Natural killer cell (primary cell): ENCODE measurements around the gene FERMT1. TPM values are rescaled to one million over a fixed set of nuclear protein-coding genes. Genes with fewer than 3 reads are reported as not detected.
"Not testable (repeated sequence)": the region's sequence is repeated elsewhere in the genome, so short reads cannot be mapped to it uniquely, and the experiment has no call there.

Experiments
- ATAC-seq, 3 donors: fragments of 150-1000 bp in 2 of 3; fragments of 200-7000 bp in 1 of 3; cut with Tn5 transposase; 1 replicate in 1 of 3; 2 replicates in 2 of 3; pipeline ENCODE4 v1.10.0; 2021; ENCODE audit warnings: mild to moderate bottlenecking in 2 of 3, moderate library complexity in 2 of 3
- DNase-seq, 2 donors: peaks; one replicate each; pipeline versions ENCODE4 v3.0.0 to v3.0.0-alpha.2; 2013 to 2021; ENCODE audit warnings: mixed read lengths in 1 of 2
- H3K27ac ChIP-seq: one replicate; pipeline ENCODE4 v1.5.1; 2013; ENCODE audit warnings: mild to moderate bottlenecking, low read length
- H3K27me3 ChIP-seq: one replicate; pipeline ENCODE4 v1.6.1; 2013; ENCODE audit warnings: low read length; ENCODE audit not compliant: control insufficient read depth, insufficient read depth
- H3K36me3 ChIP-seq: one replicate; pipeline ENCODE4 v1.6.1; 2013; ENCODE audit warnings: low read length; ENCODE audit not compliant: control insufficient read depth, insufficient read depth
- H3K4me1 ChIP-seq: one replicate; pipeline ENCODE4 v1.6.1; 2013; ENCODE audit warnings: low read length; ENCODE audit not compliant: control insufficient read depth, insufficient read depth
- H3K4me3 ChIP-seq: one replicate; pipeline ENCODE4 v1.5.1; 2013; ENCODE audit warnings: low read length
- H3K9me3 ChIP-seq: one replicate; pipeline ENCODE4 v1.6.1; 2013; ENCODE audit warnings: low read length; ENCODE audit not compliant: control insufficient read depth, insufficient read depth
- H3K27ac Mint-ChIP-seq, 2 donors: one replicate each; pipeline ENCODE4 v1.8.0; 2022; ENCODE audit warnings: mild to moderate bottlenecking in 2 of 2, mixed read lengths in 2 of 2, moderate library complexity in 1 of 2
- H3K27me3 Mint-ChIP-seq, 2 donors: one replicate each; pipeline ENCODE4 v1.8.0; 2022; ENCODE audit warnings: low read depth in 2 of 2, mixed read lengths in 2 of 2
- H3K36me3 Mint-ChIP-seq: one replicate; pipeline ENCODE4 v1.8.0; 2022; ENCODE audit warnings: mixed read lengths
- H3K4me1 Mint-ChIP-seq, 2 donors: one replicate each; pipeline ENCODE4 v1.8.0; 2022; ENCODE audit warnings: mixed read lengths in 2 of 2
- H3K4me3 Mint-ChIP-seq: one replicate; pipeline ENCODE4 v1.8.0; 2022; ENCODE audit warnings: mild to moderate bottlenecking, moderate library complexity, mixed read lengths
- H3K9me3 Mint-ChIP-seq, 2 donors: one replicate each; pipeline ENCODE4 v1.8.0; 2022; ENCODE audit warnings: mixed read lengths in 2 of 2
- WGBS: methylation state at CpG from one replicate; pipeline ENCODE4 v1.1.7; 2013; ENCODE audit warnings: missing lambda C conversion rate; ENCODE audit not compliant: insufficient coverage; 5-methylcytosine and 5-hydroxymethylcytosine counted together
- intact Hi-C: fragments of 100-400 bp; cut with micrococcal nuclease; formaldehyde crosslinking; loops from one replicate; pipeline ENCODE4 v1.14.2; 2022
- total RNA-seq, 4 donors: library from RNA; stranded (reverse); fragments of 120-200 nt in 1 of 4; gene quantifications; one replicate each; pipeline versions ENCODE4 v1.2.3 to v1.2.4, GENCODE V29; 2013 to 2022
- TF ChIP-seq, protein P1 (sequence below): fragments of 200-600 bp; IDR thresholded peaks from one replicate; pipeline ENCODE4 v1.8.0; 2022; ENCODE audit warnings: antibody characterized with exemption

The FERMT1 gene
- total RNA-seq, 3 donors from 2014 or later (not counting 1 experiment from before 2014, with no cell fraction given) = not detected

DNA sequence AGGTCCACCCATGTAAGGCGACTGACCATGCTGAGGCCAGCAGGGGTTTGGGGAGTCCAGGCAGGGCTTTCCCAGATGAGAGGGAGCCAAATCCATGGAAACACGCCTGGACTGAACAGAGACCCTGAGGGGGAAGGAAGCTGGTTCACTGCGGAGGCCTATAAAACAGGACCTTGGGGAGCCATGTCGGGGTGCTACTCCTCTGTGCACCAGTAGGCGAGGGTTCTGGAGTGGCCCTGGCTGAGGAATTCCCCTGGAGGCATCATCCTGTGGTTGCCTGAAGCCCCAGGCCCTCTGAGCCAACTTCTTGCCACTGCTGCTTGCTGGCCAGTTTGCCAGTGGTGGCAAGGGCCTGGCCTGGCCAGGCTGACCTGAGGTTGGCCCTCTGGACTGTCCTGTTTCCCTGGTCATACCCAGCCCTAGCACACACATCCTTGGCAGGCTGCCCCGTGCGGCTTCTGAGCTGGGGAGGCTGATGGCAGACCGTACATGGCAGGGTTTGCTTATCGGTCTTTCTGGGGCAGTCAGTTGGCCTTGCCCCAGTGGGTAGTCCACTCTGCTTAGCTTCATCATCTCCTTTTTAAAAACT is 66.8 kb downstream of the FERMT1 start:
- no peaks in the 10 kb centered on the region for H3K36me3 ChIP-seq
- H3K4me1 Mint-ChIP-seq = peaks cover 0 to 5% of the 10 kb centered on the region in 2 donors
- peaks cover 11% of the 10 kb centered on the region for H3K27me3 ChIP-seq
- 90% methylated on average over 9 of the region's 9 CpGs for WGBS
- TF ChIP-seq, protein P1, sequence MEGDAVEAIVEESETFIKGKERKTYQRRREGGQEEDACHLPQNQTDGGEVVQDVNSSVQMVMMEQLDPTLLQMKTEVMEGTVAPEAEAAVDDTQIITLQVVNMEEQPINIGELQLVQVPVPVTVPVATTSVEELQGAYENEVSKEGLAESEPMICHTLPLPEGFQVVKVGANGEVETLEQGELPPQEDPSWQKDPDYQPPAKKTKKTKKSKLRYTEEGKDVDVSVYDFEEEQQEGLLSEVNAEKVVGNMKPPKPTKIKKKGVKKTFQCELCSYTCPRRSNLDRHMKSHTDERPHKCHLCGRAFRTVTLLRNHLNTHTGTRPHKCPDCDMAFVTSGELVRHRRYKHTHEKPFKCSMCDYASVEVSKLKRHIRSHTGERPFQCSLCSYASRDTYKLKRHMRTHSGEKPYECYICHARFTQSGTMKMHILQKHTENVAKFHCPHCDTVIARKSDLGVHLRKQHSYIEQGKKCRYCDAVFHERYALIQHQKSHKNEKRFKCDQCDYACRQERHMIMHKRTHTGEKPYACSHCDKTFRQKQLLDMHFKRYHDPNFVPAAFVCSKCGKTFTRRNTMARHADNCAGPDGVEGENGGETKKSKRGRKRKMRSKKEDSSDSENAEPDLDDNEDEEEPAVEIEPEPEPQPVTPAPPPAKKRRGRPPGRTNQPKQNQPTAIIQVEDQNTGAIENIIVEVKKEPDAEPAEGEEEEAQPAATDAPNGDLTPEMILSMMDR = no peak
- peaks cover 21 to 34% of the 10 kb centered on the region in 2 donors for H3K27me3 Mint-ChIP-seq
- H3K4me3 ChIP-seq = no peak overlapping the region
- H3K36me3 Mint-ChIP-seq = no peaks in the 10 kb centered on the region
- H3K9me3 ChIP-seq = no peaks in the 10 kb centered on the region
- H3K4me1 ChIP-seq = no peaks in the 10 kb centered on the region
- no peaks in the 10 kb centered on the region for H3K9me3 Mint-ChIP-seq
- no peak overlapping the region for H3K27ac Mint-ChIP-seq
- no peak overlapping the region for H3K4me3 Mint-ChIP-seq
- DNase-seq (no peak), ATAC-seq (no peak)
- intact Hi-C loops = no loop called here
- no peak overlapping the region for H3K27ac ChIP-seq

DNA sequence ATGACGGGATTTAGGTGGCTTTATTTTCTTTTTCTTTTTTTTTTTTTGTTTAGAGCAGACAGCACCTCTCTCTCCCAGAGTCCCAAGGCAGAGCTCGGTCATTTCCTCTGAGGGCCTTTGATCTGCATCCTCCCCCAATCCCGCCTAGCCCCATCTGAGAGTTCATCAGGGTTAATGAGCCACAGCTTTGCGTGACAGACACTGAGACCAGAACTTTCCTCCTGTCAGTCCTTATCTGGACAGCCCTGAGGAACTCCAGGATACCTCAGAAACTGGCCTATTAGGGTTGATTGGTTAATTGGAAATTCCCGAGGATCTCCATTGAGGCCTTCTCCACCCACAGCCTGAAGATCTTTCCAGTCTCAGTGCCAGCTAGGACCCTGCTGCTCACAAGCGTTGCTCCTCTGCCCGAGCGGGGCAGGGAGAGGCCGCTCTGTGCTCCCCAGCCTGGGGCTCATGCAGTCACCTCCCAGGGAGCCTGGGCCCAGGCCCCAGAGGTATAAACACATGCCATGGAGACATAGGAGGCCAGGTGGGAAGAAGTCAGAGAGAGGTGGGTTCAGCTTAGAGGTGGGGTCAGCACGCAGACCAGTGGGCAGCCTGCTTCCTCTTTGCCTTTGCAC is 67.6 kb downstream of the FERMT1 start:
- 86% methylated on average over 9 of the region's 10 CpGs for WGBS
- H3K4me3 ChIP-seq = no peak overlapping the region
- ATAC-seq = no peak
- H3K27me3 ChIP-seq = peaks cover 13% of the 10 kb centered on the region
- H3K27ac ChIP-seq = no peak overlapping the region
- Mint-ChIP-seq H3K27me3 (peaks cover 28 to 42% of the 10 kb centered on the region in 2 donors), H3K4me3 (no peak overlapping the region), H3K4me1 (peaks cover 0 to 5% of the 10 kb centered on the region in 2 donors), H3K36me3 (no peaks in the 10 kb centered on the region), H3K27ac (no peak overlapping the region), H3K9me3 (no peaks in the 10 kb centered on the region)
- TF ChIP-seq, protein P1 = no peak
- no peaks in the 10 kb centered on the region for H3K4me1 ChIP-seq
- H3K9me3 ChIP-seq = no peaks in the 10 kb centered on the region
- DNase-seq = no peak
- intact Hi-C loops = no loop called here
- H3K36me3 ChIP-seq = no peaks in the 10 kb centered on the region

DNA sequence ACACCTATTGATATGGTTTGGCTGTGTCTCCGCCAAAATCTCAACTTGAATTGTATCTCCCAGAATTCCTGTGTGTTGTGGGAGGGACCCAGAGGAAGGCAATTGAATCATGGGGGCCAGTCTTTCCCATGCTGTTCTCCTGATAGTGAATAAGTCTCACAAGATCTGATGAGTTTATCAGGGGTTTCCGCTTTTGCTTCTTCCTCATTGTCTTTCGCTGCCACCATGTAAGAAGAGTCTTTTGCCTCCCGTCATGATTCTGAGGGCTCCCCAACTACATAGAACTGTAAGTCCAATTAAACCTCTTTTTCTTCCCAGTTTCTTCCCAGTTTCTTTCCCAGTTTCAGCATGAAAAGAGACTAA is 68.2 kb downstream of the FERMT1 start:
- H3K9me3 Mint-ChIP-seq, H3K27ac Mint-ChIP-seq, H3K27ac ChIP-seq, H3K36me3 ChIP-seq, H3K4me3 ChIP-seq, DNase-seq, H3K9me3 ChIP-seq, H3K36me3 Mint-ChIP-seq, intact Hi-C loops, H3K4me1 ChIP-seq, H3K4me3 Mint-ChIP-seq, H3K4me1 Mint-ChIP-seq, ATAC-seq: not testable (repeated sequence)
- H3K27me3 ChIP-seq = peaks cover 13% of the 10 kb centered on the region
- peaks cover 30 to 40% of the 10 kb centered on the region in 2 donors for H3K27me3 Mint-ChIP-seq
- 93% methylated on average over 4 of the region's 4 CpGs for WGBS

DNA sequence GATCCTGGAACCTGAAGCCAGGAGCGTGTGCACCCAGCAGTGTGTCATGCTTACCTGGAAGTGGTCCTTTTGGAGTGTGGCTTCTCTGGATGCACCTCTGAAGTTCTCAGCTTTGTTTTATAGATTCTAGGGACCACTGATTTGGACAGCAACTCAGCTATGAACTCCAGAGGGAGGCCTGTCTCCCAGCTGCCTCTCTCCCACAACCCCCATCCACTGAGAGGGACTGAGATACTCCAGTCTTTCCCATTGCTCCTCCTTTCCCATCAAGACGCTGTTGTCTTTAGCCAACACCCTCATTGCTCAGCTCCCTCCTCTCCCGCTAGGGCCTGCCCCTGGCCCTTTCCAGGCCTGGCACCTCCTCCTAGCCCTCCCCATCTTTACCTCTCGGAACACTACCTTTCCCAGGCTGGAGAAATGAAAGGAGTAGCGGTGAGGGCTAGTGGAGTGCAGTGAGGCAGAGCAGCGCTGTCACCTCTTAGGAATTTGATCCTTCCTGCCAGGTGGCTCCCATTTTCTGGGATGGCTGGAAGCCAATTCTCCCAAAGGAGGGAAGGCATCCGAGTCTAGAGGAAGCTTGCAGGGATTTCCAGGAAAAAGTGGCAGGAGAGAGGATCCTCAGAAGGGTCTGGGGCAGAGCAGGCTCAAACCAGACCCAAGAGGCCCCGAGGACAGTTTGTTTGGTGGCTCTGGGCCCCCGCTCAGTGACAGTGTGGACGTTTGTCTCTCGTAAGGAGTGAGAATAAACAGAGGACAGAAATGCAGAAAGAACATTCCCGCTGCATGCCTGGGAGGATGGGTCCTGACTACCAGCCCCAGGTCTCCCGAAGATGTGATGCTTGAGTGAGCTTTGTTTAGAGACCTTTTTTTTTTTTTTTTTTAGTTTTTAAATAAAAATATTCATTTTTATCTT is 68.8 kb downstream of the FERMT1 start, which contains the start of gene LRRN4:
Gene LRRN4 (minus strand): TSS at position 285 of the 913 bp plus-strand sequence. CDS start 1,261 bp downstream, outside the sequence.
- Histone ChIP-seq H3K9me3 (no peaks in the 10 kb centered on the region), H3K27me3 (peaks cover 13% of the 10 kb centered on the region), H3K36me3 (no peaks in the 10 kb centered on the region), H3K4me1 (no peaks in the 10 kb centered on the region), H3K4me3 (no peak within 1 kb of the TSS), H3K27ac (no peak within 1 kb of the TSS)
- H3K9me3 Mint-ChIP-seq = no peaks in the 10 kb centered on the region
- H3K36me3 Mint-ChIP-seq = no peaks in the 10 kb centered on the region
- TF ChIP-seq, protein P1 = no peak
- ATAC-seq = no peak
- H3K27me3 Mint-ChIP-seq = peaks cover 27 to 34% of the 10 kb centered on the region in 2 donors
- peaks cover 2 to 6% of the 10 kb centered on the region in 2 donors for H3K4me1 Mint-ChIP-seq
- DNase-seq = no peak
- 78% methylated on average over 11 of the region's 13 CpGs for WGBS
- H3K4me3 Mint-ChIP-seq = no peak within 1 kb of the TSS
- intact Hi-C loops = no loop called here
- H3K27ac Mint-ChIP-seq = no peak within 1 kb of the TSS
